Endothelial cell (in vitro differentiated cells): ENCODE data around the gene CDC37. TPM values are rescaled to one million over a fixed set of nuclear protein-coding genes. Genes with fewer than 3 reads are reported as not detected.
A peak's percentile ranks its signal among the peaks of the same experiment; 100 is the strongest.

Experiments used
- DNase-seq: peaks from one replicate; pipeline ENCODE4 v3.0.0; 2021; ENCODE audit warnings: low spot score
- H3K27ac Mint-ChIP-seq: one replicate; pipeline ENCODE4 v1.8.0; 2021; ENCODE audit warnings: mixed read lengths, inconsistent platforms; ENCODE audit not compliant: unreplicated experiment
- H3K27me3 Mint-ChIP-seq: one replicate; pipeline ENCODE4 v1.8.0; 2021; ENCODE audit warnings: mild to moderate bottlenecking, moderate library complexity, mixed read lengths, inconsistent platforms; ENCODE audit not compliant: unreplicated experiment
- H3K36me3 Mint-ChIP-seq: one replicate; pipeline ENCODE4 v1.8.0; 2021; ENCODE audit warnings: mild to moderate bottlenecking, low read depth, mixed read lengths, inconsistent platforms; ENCODE audit not compliant: unreplicated experiment
- H3K4me1 Mint-ChIP-seq: one replicate; pipeline ENCODE4 v1.8.0; 2021; ENCODE audit warnings: mild to moderate bottlenecking, mixed read lengths, inconsistent platforms; ENCODE audit not compliant: unreplicated experiment
- H3K4me3 Mint-ChIP-seq: one replicate; pipeline ENCODE4 v1.8.0; 2021; ENCODE audit warnings: mild to moderate bottlenecking, mixed read lengths, inconsistent platforms; ENCODE audit not compliant: unreplicated experiment
- H3K9me3 Mint-ChIP-seq: one replicate; pipeline ENCODE4 v1.8.0; 2021; ENCODE audit warnings: mixed read lengths, inconsistent platforms; ENCODE audit not compliant: unreplicated experiment
- total RNA-seq: library from RNA; stranded (reverse); fragmentation: NEBNext Ultra II Directional; extraction: Animal tissue kit (Norgen Biotek cat#: 25700); gene quantifications from one replicate; pipeline ENCODE4 v1.2.1, GENCODE V29; 2021; ENCODE audit not compliant: unreplicated experiment
- TF ChIP-seq, protein P1 (sequence below): fragments of 200-600 bp; sonication (generic); IDR thresholded peaks from one replicate; pipeline ENCODE4 v1.5.0; 2021; ENCODE audit warnings: antibody characterized with exemption; ENCODE audit not compliant: unreplicated experiment

CDC37 gene
- total RNA-seq, 1 donor from 2014 or later, result 386 TPM

DNA sequence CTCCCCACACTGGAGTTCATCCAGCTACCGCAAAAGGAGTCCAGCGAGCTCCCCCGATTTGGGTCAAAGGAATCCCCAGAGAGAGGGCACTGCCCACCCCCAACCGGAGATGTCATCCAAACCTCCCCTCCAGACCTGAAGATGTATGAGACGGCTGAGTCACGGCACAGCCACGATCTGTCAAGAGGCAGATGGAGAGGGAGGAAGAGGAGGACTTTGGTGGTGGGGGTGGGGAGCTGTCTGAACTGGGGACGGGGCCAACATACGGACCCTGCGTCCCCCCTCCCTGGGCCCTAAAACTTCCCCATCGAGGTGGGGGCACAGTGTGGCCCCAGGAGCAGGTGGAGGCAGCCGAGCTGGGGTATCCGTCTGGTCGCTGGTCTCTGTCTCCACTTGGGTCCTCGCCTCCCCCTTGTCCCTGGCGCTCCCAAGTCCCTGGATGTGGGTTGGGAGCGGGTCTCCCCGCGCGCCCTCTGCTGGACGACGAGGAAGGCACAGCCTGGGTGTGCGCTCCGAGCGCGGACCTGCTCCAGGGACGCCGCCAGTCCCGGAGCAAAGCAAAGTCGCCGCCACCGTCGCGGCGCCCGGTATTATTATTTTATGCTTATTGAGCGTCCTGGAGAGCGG, 20.8 kb upstream of the CDC37 start:
- Mint-ChIP-seq H3K9me3 (no peaks in the 10 kb centered on the region), H3K4me3 (no peak overlapping the region), H3K4me1 (peaks cover 14% of the 10 kb centered on the region), H3K36me3 (peaks cover 9% of the 10 kb centered on the region), H3K27me3 (peaks cover 35% of the 10 kb centered on the region), H3K27ac (no peak overlapping the region)
- DNase-seq, result peak; percentile 91
- TF ChIP-seq, protein P1, sequence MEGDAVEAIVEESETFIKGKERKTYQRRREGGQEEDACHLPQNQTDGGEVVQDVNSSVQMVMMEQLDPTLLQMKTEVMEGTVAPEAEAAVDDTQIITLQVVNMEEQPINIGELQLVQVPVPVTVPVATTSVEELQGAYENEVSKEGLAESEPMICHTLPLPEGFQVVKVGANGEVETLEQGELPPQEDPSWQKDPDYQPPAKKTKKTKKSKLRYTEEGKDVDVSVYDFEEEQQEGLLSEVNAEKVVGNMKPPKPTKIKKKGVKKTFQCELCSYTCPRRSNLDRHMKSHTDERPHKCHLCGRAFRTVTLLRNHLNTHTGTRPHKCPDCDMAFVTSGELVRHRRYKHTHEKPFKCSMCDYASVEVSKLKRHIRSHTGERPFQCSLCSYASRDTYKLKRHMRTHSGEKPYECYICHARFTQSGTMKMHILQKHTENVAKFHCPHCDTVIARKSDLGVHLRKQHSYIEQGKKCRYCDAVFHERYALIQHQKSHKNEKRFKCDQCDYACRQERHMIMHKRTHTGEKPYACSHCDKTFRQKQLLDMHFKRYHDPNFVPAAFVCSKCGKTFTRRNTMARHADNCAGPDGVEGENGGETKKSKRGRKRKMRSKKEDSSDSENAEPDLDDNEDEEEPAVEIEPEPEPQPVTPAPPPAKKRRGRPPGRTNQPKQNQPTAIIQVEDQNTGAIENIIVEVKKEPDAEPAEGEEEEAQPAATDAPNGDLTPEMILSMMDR, result peak; percentile 93

DNA sequence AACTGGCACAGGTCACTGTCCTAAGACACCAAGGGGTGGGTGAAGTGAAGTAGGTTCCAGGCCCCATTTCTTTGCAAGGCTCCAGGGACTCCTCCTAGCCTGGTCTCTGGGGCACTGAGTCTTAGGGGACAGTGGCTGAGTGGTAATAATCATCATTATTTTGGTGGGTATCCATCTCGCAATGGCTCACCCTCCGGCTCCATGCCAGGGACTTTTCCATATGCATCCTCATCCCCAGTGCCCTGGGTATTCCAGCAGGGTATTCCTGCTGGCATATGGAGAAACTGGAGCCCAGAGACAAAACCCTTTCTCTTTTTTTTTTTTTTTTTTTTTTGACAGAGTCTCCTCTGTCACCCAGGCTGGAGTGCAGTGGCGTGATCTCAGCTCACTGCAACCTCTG, 19.5 kb upstream of the CDC37 start:
- no peak for DNase-seq
- H3K4me1 Mint-ChIP-seq, result peaks cover 20% of the 10 kb centered on the region
- H3K4me3 Mint-ChIP-seq, result no peak overlapping the region
- H3K36me3 Mint-ChIP-seq, result peaks cover 9% of the 10 kb centered on the region
- H3K27me3 Mint-ChIP-seq, result peaks cover 43% of the 10 kb centered on the region
- H3K9me3 Mint-ChIP-seq, result no peaks in the 10 kb centered on the region
- H3K27ac Mint-ChIP-seq, result no peak overlapping the region
- TF ChIP-seq, protein P1, result no peak

DNA sequence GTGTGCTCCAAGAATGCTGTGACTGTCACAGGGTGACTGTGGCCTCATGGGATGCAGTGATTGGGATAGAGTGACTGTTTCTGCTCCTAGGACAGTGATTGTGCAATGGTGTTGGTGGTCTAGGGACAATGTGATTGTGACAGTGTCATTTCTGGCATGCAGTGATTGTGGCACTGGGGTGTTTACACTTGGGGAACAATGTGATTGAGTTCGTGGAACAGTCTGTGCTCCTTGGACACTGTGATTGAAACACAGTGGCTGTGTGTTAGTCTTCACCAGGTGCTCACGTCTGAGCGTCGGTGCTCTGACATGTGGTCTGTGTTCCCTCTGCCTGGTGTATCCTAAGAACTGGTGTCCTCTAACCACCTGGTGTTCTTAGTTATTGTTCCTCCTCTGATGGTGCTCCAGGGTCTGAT, 18.7 kb upstream of the CDC37 start:
- DNase-seq, result no peak
- peaks cover 44% of the 10 kb centered on the region for H3K27me3 Mint-ChIP-seq
- no peak overlapping the region for H3K27ac Mint-ChIP-seq
- TF ChIP-seq, protein P1, result no peak
- H3K4me3 Mint-ChIP-seq, result peak overlapping the region; percentile 70
- peaks cover 20% of the 10 kb centered on the region for H3K4me1 Mint-ChIP-seq
- no peaks in the 10 kb centered on the region for H3K9me3 Mint-ChIP-seq
- H3K36me3 Mint-ChIP-seq, result peaks cover 9% of the 10 kb centered on the region

DNA sequence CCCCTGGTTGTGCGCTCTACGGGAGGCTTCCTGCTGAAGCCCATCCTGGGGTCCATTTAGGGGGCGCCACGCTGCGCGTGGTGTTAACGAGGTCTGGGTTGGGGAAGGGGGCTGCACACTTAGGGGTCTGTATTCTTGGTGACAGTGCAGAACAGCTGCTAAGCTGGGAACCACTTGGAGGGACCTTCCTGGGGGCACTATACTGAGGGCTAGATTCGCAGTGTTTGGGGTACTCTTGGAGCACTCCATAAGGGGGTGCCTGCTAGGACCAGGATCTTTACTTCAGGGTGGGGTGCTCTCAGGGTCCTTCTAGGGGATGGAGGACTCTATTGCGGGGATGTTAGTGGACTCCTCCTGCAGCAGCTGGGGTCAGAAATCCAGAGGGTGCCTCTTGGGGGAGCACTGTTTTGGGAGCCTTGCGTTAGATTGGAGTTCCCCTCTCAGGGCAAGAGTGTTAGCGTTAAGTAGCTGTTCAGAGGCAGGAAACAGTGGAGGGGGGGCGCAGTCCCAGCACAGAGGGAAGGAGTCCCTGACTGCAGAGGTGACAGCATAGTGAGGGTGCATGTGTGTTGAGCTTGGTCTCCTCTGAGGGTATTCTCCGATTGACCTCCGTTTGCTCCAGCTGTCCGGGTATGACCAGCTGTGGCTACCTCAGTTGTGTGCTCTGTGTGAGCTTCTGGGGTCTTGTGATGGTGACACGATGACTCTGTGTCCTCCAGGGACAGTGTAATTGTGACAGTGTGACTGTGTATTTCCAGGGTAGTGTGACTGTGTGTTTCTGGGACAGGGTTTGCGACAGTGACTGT, 18.1 kb upstream of the CDC37 start:
- H3K9me3 Mint-ChIP-seq, result no peaks in the 10 kb centered on the region
- peaks cover 9% of the 10 kb centered on the region for H3K36me3 Mint-ChIP-seq
- peaks cover 46% of the 10 kb centered on the region for H3K27me3 Mint-ChIP-seq
- no peak for DNase-seq
- peaks cover 20% of the 10 kb centered on the region for H3K4me1 Mint-ChIP-seq
- peak overlapping the region; percentile 70 for H3K4me3 Mint-ChIP-seq
- no peak overlapping the region for H3K27ac Mint-ChIP-seq
- TF ChIP-seq, protein P1, result no peak
